Fibroblast of pulmonary artery (primary cell): ENCODE data around the gene DCLK3.

Experiments used
- DNase-seq: peaks from one replicate; pipeline ENCODE4 v3.0.0-alpha.2; 2010; ENCODE audit warnings: low read depth
- H3K4me3 ChIP-seq: replicated peaks from 2 replicates; pipeline ENCODE4 v1.5.1; 2011; ENCODE audit warnings: low read depth, mild to moderate bottlenecking, control low read depth, low read length, moderate library complexity
- TF ChIP-seq, protein P1 (sequence below): IDR thresholded peaks from 2 replicates; pipeline ENCODE4 v1.5.1; 2011; ENCODE audit warnings: mild to moderate bottlenecking, control low read depth, low read length, inconsistent platforms; ENCODE audit errors: missing control alignments

Gene DCLK3, protein sequence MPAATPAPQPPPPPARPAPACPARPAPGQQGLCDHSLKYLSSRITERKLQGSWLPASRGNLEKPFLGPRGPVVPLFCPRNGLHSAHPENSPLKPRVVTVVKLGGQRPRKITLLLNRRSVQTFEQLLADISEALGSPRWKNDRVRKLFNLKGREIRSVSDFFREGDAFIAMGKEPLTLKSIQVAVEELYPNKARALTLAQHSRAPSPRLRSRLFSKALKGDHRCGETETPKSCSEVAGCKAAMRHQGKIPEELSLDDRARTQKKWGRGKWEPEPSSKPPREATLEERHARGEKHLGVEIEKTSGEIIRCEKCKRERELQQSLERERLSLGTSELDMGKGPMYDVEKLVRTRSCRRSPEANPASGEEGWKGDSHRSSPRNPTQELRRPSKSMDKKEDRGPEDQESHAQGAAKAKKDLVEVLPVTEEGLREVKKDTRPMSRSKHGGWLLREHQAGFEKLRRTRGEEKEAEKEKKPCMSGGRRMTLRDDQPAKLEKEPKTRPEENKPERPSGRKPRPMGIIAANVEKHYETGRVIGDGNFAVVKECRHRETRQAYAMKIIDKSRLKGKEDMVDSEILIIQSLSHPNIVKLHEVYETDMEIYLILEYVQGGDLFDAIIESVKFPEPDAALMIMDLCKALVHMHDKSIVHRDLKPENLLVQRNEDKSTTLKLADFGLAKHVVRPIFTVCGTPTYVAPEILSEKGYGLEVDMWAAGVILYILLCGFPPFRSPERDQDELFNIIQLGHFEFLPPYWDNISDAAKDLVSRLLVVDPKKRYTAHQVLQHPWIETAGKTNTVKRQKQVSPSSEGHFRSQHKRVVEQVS

DNA sequence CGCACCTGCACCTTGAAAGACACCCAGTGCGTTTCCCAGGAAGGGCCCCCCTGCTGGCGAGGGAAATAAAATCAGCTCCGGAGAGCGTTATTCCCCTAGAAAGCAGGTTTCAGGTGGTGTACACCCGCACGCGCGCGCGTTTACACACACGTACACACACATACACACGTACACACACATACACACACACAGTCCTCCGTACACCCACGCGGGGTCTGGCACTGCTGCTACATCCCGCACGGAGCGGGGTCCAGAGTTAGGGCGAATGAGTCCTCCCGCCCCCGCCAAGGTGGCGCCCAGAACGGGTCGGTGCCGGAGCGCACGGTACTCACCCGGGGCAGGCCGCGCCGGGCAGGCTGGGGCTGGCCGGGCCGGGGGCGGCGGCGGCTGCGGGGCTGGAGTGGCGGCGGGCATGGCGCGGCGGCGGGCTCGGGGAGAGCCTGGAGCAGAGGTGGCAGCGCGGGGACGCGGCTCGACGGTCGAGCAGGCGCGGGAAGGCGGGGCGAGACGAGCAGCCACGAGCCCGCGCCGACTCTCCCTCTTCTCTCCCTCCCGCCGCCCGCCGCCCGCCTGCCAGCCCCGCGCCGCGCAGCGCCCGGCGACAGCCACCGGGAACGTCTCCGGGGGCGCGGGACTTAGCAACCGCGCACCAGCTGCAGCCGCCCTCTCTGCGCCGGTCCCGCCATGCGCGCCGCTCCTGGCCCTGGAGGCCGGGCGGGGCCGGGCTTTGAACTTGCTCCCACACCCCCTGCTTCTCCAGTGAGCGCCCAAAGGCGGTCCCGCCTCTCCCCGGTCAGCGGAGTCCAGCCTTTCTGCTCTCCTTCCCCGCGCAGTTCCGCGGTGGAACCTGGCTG is at the start of gene DCLK3:
Gene DCLK3, minus strand, starts transcription at position 704 of the 854 bp plus-strand sequence. Its CDS starts 290 bp downstream, at position 414.
- TF ChIP-seq, protein P1, sequence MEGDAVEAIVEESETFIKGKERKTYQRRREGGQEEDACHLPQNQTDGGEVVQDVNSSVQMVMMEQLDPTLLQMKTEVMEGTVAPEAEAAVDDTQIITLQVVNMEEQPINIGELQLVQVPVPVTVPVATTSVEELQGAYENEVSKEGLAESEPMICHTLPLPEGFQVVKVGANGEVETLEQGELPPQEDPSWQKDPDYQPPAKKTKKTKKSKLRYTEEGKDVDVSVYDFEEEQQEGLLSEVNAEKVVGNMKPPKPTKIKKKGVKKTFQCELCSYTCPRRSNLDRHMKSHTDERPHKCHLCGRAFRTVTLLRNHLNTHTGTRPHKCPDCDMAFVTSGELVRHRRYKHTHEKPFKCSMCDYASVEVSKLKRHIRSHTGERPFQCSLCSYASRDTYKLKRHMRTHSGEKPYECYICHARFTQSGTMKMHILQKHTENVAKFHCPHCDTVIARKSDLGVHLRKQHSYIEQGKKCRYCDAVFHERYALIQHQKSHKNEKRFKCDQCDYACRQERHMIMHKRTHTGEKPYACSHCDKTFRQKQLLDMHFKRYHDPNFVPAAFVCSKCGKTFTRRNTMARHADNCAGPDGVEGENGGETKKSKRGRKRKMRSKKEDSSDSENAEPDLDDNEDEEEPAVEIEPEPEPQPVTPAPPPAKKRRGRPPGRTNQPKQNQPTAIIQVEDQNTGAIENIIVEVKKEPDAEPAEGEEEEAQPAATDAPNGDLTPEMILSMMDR, result no peak
- DNase-seq, result no peak
- H3K4me3 ChIP-seq, result no peak within 1 kb of the TSS

DNA sequence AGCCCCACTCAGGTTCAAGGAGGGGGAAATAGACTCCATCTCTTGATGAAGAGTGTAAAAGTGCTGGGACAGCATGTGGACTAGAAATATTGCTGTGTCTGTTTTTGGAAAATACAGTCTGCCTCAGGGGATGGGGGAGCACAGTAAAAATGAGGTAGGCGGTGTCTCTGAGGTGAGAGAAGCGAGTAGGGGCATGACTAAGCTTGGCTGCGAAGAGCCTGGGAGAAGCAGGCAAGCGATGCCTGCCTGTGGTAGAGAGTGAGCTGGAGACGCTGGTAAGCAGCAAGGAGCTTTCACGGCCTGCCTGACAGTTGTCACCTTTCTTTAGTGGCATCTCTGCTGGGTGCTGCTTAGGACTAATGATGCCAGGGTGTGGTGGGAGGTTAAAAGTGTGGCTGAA is 49.0 kb upstream of the DCLK3 start:
- TF ChIP-seq, protein P1, result no peak
- no peak overlapping the region for H3K4me3 ChIP-seq
- no peak for DNase-seq

DNA sequence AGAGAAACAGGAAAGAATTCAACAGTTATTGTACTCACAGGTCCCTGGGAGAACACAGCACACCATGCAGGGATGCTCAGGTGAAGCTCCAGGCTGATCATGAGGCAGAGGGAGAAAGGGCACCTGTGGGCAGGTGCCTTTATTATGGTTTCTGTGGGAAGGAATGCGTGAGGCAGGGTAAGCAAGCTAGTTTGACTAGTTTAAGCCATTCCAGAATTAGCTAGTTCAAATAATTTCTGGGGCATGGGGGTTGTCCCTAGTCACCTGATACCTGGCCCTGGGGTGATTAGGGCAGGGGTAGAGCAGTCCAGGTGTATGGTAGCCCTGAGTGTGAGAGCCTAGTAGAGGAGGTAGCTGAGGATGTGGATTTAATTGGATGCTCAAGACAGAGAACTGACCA is 47.9 kb upstream of the DCLK3 start:
- TF ChIP-seq, protein P1, result no peak

DNA sequence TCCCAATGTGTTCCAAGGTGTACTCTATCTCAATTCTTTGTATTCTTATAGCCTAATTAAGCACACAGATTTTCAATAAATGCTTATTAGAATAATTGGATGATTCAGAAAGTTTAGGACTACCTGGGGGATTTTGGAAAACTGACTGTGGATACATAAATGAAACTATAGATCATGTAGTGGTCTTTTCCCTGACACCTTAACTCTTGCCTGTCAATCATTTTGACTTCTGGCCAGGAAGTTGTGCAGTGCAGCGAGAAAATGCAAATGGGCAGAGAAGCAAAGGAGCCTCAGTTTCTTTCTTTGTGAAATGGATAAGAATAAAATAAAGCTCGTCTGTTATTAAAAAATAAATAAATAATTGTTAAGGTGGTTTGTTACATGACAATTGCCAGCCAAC is 47.4 kb upstream of the DCLK3 start:
- no peak overlapping the region for H3K4me3 ChIP-seq
- TF ChIP-seq, protein P1, result no peak
- DNase-seq, result no peak

More for the DNA sequence above, 47.9 kb upstream of the DCLK3 start:
- DNase-seq, result no peak
- no peak overlapping the region for H3K4me3 ChIP-seq

DNA sequence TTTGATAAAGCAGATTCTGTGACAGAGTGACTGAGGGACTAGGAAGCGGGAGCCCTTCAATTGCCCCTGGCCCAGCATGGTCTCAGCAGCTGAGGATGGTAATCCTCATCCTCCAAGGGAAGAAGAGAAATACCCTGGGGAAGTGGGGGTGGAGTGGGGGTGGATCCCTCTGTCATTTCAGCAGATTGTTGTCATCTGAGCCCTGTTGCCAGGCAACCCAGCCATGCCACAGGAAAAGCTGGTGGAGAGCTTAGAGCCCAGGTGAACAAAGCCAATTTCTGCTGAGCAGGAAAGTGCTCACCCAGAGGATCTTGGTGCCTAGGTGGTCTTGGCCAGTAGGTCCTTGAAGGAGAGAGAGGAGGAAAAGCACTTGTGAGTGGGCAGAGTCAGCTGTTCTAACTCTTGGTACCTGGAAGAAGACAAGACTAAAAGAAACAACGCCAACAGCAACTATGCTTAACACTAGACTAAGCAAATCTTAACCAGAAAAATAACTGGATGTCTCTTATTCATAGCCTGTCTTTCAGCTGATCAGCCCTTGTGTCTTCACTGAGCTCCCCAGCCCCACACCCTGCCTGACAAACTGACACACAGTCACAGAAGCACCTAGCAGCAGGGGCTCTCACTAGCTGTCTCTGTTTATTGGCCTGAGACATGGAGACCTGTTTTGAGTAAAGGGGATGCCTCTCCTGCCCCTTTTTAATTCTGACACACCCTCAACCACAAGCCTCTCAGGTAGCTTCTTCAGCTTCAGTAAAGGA is 40.1 kb upstream of the DCLK3 start:
- no peak for DNase-seq
- TF ChIP-seq, protein P1, result no peak
- no peak overlapping the region for H3K4me3 ChIP-seq

DNA sequence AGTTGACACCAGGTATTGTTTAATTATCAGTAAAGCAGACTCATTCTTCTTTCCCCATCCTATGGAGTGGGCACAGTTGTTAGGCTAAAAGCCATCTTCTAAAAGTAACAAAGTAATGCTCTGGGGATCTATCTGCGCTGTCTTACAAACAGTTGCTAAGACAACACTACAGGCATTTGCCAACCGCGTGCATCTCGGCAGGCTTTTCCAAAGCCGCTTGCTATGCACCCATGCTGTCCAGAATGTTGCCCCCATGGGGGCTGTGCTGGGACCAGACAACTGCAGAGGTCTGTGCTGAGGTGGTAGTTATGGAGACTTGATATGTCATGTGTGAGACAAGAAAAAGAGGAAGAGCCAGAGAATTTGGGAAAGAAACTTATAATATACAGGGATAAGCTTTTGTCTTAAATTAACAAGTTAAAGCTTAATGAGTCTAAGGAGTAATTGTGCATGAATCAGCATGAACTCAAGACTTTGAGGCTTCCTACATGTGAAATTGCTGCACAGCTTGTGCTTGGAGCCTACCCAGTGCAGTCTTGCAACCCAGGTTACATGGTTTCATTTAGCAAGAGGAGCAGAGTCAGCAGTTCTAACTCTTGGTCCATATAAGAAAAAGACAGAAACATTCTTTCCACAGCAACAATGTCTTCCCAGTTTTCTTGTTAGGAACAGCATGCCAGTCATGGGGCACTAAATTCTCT is 38.9 kb upstream of the DCLK3 start:
- no peak overlapping the region for H3K4me3 ChIP-seq
- TF ChIP-seq, protein P1, result no peak
- no peak for DNase-seq
